ENCODE data around the gene SLC6A3.
"Not testable (repeated sequence)": the region's sequence is repeated elsewhere in the genome, so short reads cannot be mapped to it uniquely, and the experiment has no call there.

Gene SLC6A3

GRCh38 chr5:1466631-1467265 lies 21.5 kb upstream of the SLC6A3 start:
- TF ChIP-seq JUND (IDR thresholded peaks at IDR 0.05; ENCODE audit: low read depth) = no peak
- in situ Hi-C loops (cut with HindIII; ENCODE audit: low pct_unique_long_range_greater_than_20kb, low sequenced_read_pairs) = no loop called here
- no peak for DNase-seq (ENCODE audit: low read depth in 1 of 2, low spot score in 1 of 2)

DNA sequence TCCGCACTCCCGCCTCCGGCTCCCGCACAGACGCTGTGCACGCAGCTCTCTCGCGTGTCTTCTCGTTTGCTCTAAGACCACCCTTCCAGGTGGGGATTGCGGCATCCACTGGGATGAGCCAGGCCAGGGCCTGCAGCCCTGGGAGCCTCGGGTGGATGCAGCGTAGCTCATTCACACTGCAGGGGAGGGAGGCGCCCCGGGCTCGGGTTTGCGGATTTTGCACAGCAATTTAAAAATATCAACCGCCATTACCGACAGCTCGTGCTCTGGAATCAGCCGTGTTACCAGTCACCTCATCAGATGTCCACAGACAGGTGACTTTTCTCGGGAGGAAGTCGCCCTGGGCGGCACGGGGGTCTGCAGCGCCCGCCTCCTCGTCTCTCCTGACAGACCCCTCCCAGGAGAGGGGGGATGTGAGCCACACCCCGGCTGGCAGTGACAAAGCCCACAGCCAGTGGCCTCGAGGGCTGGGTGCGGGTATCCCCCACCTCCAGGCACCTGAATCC lies 20.8 kb upstream of the SLC6A3 start:
- in situ Hi-C loops (cut with HindIII; ENCODE audit: low pct_unique_long_range_greater_than_20kb, low sequenced_read_pairs) = no loop called here
- no peak for DNase-seq (ENCODE audit: low read depth in 1 of 2, low spot score in 1 of 2)
- TF ChIP-seq JUND (IDR thresholded peaks at IDR 0.05; ENCODE audit: low read depth) = no peak

DNA sequence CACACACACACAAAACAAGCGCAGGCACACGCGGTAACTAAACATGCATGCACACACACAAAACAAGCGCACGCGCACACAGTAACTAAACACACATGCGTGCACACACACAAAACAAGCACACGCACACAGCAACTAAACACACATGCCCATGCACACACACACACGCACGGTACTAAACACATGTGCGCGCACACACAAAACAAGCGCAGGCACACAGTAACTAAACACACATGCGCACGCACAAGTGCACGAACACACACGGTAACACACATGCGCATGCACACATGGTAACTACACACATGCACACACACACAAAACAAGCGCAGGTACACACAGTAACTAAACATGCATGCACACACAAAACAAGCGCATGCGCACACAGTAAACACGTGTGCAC lies 19.9 kb upstream of the SLC6A3 start:
- TF ChIP-seq JUND (IDR thresholded peaks at IDR 0.05; ENCODE audit: low read depth) = no peak
- in situ Hi-C loops (cut with HindIII; ENCODE audit: low pct_unique_long_range_greater_than_20kb, low sequenced_read_pairs) = no loop called here
- DNase-seq (ENCODE audit: low read depth in 1 of 2, low spot score in 1 of 2) = no peak

DNA sequence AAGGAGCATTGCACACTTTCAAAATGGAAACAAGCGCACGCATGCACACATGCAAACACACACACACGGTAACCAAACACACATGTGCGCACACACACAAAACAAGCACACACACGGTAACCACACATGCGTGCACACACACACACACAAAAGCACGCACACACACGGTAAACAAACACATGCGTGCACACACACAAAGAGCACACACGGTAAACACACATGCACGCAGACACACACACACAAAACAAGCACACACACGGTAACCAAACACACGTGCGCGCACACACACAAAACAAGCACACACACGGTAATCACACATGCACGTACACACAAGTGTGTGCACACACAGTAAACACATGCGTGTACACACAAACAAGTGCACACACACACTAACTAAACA lies 19.3 kb upstream of the SLC6A3 start:
- no peak for DNase-seq (ENCODE audit: low read depth in 1 of 2, low spot score in 1 of 2)
- no peak for TF ChIP-seq JUND (IDR thresholded peaks at IDR 0.05; ENCODE audit: low read depth)
- in situ Hi-C loops (cut with HindIII; ENCODE audit: low pct_unique_long_range_greater_than_20kb, low sequenced_read_pairs) = no loop called here

GRCh38 chr5:1464096-1464446 lies 18.8 kb upstream of the SLC6A3 start:
- in situ Hi-C loops (cut with HindIII; ENCODE audit: low pct_unique_long_range_greater_than_20kb, low sequenced_read_pairs) = no loop called here
- no peak for TF ChIP-seq JUND (IDR thresholded peaks at IDR 0.05; ENCODE audit: low read depth)
- DNase-seq (ENCODE audit: low read depth in 1 of 2, low spot score in 1 of 2) = no peak

DNA sequence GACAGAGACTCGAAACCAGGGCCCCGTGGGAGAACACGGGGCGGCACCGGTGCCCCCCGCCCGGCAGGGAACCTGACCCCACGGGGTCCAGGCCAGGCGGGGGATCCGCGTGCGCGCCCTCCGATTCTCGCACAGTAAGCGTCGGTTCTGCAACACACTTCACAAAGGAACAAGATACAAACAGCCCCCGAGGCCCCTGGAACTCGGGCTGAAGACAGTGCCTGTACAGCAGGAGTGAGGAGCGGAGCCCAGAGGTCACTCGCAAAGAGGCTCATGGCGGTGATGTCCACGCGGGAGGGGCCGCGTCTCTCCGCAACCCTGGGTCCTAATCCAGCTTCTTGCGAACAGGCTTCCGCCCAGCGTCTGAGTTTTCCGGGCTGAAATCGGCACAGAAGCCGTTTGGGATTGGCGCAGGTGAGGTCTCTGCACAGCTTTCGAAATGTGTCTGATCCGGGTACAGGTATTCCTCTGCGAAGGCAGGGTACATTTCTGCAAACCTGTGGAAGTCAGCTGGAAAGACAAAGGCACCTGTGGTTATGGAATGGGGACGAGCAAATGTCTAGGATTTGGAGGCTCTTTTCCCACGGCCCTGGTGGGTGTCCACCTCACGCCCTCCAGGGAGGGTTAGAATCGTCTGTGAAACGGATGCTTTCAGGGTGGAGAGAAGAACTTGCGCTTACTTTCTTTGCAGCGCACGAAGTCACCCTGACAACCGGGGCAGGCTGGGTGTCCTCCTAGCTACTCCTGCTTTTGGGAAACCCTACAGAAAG lies 18.3 kb upstream of the SLC6A3 start:
- TF ChIP-seq JUND (IDR thresholded peaks at IDR 0.05; ENCODE audit: low read depth) = no peak
- in situ Hi-C loops (cut with HindIII; ENCODE audit: low pct_unique_long_range_greater_than_20kb, low sequenced_read_pairs) = no loop called here

DNA sequence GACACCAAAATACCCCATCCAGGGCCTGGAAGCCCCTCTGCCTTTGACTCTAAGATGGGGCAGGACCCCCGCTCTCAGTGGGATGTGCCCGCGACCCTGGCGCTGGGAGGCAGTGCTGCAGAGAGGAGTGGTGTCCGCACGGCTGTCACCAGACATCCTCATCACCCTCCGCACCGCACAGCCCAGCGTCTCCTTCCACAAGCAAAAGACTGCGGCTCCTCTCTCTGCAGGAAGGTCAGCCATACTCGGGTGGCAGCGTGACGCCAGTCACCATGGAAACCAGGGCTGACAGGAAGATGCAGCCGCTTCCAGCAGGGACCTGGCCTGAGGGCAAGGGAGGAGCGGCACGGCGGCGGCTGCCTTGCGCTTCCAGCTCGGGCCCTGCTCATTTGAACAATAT lies 17.1 kb upstream of the SLC6A3 start:
- TF ChIP-seq JUND (IDR thresholded peaks at IDR 0.05; ENCODE audit: low read depth) = no peak
- in situ Hi-C loops (cut with HindIII; ENCODE audit: low pct_unique_long_range_greater_than_20kb, low sequenced_read_pairs) = no loop called here
- no peak for DNase-seq (ENCODE audit: low read depth in 1 of 2, low spot score in 1 of 2)

More for the DNA sequence above, 18.3 kb upstream of the SLC6A3 start:
- DNase-seq (ENCODE audit: low read depth in 1 of 2, low spot score in 1 of 2) = no peak

DNA sequence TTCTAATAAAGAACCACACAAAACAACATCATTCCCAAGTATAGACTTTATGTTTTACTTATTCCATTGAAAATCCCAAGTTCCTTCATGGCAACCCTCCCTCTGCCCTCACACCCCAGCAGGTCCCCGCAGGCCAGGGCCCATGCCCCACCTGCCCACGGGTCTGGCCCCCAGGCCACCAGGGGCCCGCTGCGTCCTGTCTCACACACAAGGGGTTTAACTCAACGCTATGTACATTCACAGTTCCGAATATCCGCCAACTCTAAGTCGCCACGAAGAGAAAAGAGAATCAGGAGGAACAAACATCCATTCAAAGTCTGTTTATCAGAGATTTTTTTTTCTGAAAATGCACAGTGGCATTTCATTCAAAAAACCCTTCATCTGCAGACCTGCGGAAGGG lies 16.2 kb upstream of the SLC6A3 start:
- no peak for TF ChIP-seq JUND (IDR thresholded peaks at IDR 0.05; ENCODE audit: low read depth)
- DNase-seq (ENCODE audit: low read depth in 1 of 2, low spot score in 1 of 2) = no peak
- in situ Hi-C loops (cut with HindIII; ENCODE audit: low pct_unique_long_range_greater_than_20kb, low sequenced_read_pairs) = no loop called here

GRCh38 chr5:1460054-1460682 lies 14.9 kb upstream of the SLC6A3 start:
- no peak for TF ChIP-seq JUND (IDR thresholded peaks at IDR 0.05; ENCODE audit: low read depth)
- DNase-seq (ENCODE audit: low read depth in 1 of 2, low spot score in 1 of 2) = no peak
- in situ Hi-C loops (cut with HindIII; ENCODE audit: low pct_unique_long_range_greater_than_20kb, low sequenced_read_pairs) = no loop called here

- DNase-seq (ENCODE audit: low read depth in 1 of 2, low spot score in 1 of 2); in situ Hi-C loops (cut with HindIII; ENCODE audit: low pct_unique_long_range_greater_than_20kb, low sequenced_read_pairs): not testable (repeated sequence)
Measured at GRCh38 chr5:1459435-1459834, 14.2 kb upstream of the SLC6A3 start.

DNA sequence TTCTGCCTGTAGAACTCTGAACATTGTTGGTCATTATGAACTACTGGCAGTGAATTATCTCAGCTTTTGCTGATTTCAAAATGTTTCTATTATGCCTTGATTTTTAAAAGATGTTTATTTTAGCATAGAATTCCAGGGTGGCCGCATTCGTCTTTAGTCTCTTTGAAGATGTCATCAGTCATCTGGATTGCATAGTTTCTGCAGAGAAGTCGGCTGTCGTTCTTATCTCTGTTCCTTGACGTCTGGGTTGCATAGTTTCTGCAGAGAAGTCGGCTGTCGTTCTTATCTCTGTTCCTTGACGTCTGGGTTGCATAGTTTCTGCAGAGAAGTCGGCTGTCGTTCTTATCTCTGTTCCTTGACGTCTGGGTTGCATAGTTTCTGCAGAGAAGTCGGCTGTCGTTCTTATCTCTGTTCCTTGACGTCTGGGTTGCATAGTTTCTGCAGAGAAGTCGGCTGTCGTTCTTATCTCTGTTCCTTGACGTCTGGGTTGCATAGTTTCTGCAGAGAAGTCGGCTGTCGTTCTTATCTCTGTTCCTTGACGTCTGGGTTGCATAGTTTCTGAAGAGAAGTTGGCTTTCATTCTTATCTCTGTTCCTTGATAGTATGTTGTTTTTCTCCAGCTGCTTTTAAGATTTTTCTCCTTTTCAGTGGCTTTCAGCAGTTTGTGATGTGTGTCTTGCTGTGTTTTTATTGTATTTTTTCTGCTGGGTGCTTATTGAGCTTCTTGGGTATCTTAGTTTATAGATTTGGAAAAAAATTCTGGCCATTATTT lies 11.1 kb upstream of the SLC6A3 start:
- DNase-seq (ENCODE audit: low read depth in 1 of 2, low spot score in 1 of 2); in situ Hi-C loops (cut with HindIII; ENCODE audit: low pct_unique_long_range_greater_than_20kb, low sequenced_read_pairs): not testable (repeated sequence)

DNA sequence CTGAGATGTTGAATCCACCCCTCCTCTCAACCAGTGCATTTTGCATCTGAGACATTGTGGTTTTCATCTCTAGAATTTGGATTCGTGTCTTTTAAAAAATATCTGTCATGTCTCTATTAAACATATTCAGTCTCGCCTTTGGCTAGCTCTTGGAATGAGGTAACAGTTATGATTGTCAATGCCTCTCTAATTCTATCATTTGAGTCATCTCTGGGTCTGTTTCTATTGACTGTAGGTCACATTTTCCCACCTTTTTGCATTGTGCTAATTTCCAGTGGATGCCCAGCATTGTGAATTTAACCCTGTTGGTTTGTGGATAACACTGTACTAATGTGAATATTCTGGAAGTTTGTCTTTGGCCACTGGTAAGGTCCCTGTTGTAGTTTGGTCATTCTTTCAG lies 8.4 kb upstream of the SLC6A3 start:
- DNase-seq (ENCODE audit: low read depth in 1 of 2, low spot score in 1 of 2) = no peak
- TF ChIP-seq JUND (IDR thresholded peaks at IDR 0.05; ENCODE audit: low read depth) = no peak
- in situ Hi-C loops (cut with HindIII; ENCODE audit: low pct_unique_long_range_greater_than_20kb, low sequenced_read_pairs) = no loop called here

Data from T47D (cell line).